Amniotic epithelial cell (primary cell): ENCODE results near the gene DMRTC2.

Experiments used
- DNase-seq: peaks from one replicate; pipeline ENCODE4 v3.0.0-alpha.2; 2010; ENCODE audit warnings: low read depth

DMRTC2 gene

DNA sequence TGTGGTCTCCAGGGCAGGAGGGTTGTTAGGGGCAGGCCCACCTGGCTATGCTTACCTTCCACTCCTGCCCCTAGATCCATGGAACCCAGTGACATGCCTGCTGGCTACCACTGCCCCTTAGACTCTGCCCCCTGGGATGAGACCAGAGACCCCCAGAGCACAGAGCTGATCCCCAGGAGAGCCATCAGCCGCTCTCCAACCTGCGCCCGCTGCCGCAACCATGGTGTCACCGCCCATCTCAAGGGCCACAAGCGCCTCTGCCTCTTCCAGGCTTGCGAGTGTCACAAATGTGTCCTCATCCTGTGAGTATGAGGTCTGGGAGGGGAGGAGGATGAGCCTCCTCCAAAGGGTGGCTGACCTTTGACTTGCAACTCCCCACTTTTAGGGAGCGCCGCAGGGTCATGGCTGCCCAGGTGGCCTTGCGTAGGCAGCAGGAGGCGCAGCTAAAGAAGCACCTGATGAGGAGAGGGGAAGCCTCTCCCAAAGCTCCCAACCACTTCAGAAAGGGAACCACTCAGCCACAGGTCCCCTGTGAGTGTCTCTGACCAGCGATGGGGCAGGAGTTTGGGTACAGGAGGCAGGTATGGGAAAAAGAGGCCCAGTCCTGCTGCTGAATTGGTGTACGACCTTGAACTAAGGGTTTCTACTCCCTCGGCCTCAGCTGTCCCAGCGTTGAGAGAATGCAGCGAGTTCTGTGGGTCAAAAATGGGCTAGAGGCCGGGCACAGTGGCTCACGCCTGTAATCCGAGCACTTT lies 2.7 kb downstream of the DMRTC2 start:
- no peak for DNase-seq

DNA sequence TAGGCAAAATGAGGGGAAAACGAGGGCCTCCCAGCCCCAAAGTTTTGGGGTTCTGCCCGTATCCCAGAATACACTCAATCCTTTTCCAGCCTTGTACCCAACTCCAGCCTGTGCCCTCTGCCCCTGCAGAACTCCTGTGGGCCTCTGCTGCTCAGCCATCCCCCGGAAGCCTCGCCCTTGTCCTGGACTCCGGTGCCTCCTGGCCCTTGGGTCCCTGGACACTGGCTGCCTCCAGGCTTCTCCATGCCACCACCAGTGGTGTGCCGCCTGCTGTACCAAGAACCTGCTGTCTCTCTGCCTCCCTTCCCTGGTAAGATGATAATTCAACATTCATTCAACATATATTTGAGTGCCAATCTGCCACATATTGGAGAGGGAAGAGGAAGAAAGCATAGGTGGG lies 3.8 kb downstream of the DMRTC2 start:
- DNase-seq = no peak

DNA sequence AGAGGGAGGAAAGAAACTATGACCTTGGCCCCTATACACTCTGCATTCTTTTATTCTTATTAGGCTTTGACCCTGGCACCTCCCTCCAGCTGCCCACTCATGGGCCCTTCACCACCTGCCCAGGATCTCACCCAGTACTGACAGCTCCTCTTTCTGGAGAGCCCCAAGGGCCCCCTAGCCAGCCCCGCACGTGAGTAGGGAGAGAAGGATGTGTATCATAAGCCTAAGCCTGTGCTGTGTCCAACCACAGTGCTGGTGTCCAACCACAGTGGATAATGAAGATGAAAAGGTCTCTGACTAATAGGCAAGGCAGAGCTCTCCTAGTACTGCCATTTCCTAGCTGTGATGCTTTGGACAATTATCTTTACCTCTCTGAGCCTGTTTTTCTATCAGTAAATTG lies 4.2 kb downstream of the DMRTC2 start:
- DNase-seq = no peak

DNA sequence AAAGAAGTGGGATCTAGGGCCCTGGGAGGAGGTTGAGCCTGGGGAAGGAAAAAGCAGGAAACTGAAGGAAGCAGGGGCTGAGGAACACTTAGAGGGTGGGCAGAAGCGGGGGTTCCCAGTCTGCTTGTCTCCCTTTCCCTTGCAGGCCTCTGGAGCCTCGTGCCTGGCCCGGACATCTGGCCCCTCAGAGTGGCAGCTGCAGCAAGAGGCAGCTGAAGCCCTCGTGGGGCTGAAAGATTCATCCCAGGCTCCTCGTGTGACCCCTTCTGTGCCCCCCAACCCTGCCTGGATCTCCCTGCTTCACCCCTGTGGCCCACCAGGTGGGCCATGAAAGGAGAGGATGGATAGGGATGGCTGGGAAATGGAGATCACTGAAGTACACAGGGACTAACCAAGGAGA lies 5.5 kb downstream of the DMRTC2 start:
- DNase-seq = no peak

DNA sequence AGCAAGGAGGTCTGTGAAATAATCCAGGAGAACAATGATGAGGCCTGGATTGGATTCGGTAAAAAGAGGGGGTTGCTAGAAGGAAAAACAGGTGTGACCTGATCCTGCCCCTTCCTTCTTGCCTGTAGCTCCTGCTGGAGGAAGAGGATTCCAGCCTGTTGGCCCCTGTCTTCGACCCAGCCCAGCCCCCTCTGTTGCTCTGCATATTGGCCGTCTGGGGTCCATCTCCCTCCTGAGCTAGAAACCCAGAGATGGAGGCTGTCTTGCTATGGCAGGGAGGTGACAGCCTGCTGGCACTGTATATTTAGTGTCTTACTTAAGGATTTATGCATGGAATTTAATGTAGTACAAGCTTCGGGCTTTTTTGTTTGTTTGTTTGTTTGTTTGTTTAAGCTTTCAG lies 6.6 kb downstream of the DMRTC2 start:
- DNase-seq = no peak

DNA sequence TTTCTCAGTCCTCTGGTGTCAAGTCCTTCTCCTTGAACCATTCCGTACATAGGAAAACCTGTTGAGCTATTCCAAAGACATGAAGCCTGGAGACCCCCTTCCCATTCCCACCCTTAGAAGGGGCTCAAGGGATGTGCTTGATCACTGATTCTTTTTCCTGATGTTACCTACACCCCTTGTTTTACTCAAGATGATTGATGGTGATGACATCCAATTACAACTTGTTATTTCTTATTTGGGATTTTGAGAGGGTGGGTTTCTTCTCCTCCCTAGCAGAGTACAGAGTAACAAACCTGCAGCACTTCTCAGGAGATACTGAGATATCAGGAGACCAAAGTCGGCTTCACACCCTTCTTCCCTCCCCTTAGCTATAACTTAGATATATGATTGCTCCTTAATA lies 8.5 kb downstream of the DMRTC2 start:
- DNase-seq = no peak

DNA sequence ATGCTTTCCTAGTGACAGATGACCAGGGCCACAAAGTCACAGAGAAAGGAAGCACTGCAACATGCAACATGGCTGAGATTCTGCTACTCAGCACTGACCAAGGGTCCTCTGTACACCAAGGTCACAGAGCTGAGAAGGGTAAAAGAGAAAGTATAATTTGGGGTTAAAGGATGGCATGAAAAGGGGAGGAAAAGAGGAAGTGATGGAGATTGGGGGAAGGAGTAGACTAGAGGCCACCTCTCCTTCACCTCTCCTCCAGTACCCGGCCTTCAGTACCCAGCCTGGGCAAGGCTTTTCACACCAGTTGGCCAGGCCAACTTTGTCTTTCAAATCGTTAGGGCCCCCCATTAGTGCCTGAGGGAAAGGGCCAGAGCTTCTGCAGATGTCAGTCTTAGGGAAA lies 8.9 kb downstream of the DMRTC2 start:
- no peak for DNase-seq

DNA sequence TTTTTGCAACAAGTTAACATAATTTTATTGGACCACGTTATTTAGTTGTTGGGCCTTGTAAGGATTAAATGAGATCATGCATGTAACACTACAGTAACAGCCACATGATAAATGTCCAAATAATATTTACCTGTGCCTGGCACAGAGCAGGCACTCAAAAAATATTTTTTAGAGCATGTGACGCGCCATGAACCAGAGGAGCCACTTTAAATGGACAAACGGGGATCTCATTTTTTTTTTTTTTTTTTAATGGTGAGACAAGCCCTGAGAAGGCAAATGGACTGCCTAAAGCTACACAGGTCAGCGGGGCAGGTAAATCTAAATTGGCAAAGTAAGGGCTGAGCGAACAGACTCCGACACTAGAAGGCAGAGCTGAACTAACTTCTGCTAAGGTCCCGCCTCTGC lies 14.4 kb downstream of the DMRTC2 start:
- DNase-seq = no peak

DNA sequence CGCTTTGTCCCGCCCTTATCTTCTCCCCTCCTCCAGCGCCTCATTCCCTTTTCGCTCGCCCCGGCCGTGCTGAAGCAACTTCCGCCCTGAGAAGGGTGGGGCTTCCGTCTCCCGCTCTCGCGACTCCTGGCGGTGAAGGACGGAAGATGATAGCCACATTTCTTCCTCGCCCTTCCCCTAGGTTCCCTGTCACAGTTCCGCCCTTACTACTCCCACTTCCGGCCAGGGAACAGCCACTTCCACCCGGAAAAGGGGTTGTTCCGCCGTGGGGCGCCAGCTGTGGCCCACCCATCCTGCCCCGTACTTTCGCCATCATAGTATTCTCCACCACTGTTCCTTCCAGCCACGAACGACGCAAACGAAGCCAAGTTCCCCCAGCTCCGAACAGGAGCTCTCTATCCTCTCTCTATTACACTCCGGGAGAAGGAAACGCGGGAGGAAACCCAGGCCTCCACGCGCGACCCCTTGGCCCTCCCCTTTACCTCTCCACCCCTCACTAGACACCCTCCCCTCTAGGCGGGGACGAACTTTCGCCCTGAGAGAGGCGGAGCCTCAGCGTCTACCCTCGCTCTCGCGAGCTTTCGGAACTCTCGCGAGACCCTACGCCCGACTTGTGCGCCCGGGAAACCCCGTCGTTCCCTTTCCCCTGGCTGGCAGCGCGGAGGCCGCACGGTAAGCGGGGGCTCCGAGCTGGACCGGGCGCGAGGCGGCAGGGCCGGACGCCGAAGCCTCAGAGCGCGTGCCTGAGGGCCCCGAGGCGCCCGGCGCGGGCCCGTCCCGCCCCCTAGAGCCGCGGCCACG lies 15.0 kb downstream of the DMRTC2 start, which contains the start of gene RPS19:
TSS of gene RPS19 (plus strand) at position 638 of the 801 bp plus-strand sequence. CDS start 520 bp downstream, outside the sequence.
- peak; percentile 98 for DNase-seq

DNA sequence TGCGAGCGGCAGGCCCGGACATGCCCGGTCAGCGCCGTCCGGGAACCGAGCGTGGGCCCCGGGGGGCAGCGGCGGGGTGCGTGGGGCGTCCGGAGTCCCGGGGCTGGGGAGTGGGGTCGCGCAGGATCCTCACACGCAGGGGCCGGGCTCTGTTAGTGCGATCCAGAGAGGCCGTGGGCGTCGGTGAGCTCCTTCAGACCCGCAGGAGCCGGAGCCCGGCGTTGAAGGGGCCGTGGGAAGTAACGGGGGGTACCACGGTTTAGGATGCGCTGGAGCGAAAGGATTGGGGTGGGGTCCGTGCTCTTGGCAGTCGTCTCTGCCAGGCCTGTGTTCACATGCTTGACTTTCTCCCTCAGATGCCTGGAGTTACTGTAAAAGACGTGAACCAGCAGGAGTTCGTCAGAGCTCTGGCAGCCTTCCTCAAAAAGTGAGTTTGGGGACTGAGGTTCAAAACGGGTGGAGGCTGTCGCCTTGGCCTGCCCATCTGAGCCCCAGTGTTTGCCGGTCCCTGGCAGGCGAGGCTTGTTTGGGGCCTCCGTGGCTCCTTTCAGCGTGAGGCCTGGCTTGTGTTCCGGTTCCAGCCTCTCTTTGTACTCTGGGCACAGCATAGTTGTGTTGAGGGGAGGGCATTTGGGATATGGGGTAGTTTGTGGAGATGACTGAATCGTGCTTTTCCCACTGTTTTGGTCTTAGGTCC lies 15.7 kb downstream of the DMRTC2 start:
- DNase-seq = no peak

DNA sequence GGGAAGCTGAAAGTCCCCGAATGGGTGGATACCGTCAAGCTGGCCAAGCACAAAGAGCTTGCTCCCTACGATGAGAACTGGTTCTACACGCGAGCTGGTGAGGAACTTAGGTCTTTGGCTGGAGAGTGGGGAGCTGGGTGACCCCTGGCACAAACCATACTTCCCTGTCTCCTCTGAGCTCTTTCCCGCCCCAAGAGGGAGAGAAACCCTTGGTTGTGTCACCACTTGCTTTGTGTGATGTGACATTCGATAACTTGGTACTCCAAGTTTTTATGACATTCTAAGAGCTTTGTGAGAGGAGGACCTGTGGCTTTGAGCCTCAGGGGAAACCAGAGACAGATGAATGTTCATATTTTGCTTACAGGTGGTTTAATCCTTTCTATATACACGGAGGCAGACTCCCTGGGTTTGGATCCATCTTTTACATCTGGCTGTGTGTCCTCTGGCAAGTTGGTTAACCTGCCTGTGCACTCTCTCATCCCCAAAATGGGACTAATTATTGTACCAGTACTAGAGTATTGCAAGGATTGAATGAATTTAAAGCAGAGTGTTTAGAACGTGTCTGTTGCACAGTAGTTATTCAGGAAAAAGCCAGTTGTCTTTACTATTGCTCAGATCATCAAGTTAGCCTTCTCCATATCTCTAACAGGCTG lies 16.4 kb downstream of the DMRTC2 start:
- DNase-seq = no peak

DNA sequence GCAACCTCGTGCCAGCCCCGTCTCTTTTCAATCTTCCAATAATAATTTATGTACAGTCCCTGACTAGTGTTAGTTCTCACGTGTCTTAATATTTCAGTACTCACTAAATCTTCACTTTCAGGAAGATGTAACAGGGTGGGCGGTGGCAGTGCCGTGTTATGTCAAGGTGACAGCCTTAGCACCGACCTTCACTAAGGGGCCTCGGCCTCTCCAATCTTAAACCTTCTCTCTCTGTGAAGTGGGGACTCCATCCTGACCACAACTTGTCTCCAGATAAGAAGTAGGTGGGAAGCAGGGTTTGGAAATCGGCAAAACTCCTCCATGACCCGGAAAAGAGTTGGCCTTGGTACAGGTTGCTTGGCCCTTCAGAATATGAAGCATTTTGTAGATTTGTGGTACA lies 17.0 kb downstream of the DMRTC2 start:
- DNase-seq = no peak

DNA sequence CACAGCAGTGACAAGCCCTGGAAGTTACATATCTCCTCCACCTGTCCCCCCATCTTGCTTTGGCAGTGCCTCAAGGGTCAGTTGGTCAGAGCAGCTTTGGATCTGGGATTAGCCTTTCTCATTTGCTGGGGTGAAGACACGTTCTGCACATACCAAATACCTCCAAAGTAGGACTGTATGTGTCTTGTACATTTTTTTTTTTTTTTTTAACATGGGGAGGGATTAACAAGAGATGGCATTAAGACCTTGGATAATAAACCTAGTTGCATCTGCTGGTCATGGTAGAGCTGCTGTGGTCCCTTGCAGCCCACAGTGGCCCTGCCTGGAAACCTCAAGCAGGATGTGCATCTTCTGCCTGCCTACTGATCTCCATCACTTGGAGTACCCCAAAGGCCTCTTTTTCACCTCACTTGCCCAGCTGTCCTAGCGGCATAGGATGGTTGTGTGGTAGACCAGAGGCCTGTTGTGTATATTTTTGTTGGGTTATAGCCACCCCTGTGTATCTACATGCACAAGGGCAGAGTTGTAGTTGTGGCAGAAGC lies 17.7 kb downstream of the DMRTC2 start:
- no peak for DNase-seq

DNA sequence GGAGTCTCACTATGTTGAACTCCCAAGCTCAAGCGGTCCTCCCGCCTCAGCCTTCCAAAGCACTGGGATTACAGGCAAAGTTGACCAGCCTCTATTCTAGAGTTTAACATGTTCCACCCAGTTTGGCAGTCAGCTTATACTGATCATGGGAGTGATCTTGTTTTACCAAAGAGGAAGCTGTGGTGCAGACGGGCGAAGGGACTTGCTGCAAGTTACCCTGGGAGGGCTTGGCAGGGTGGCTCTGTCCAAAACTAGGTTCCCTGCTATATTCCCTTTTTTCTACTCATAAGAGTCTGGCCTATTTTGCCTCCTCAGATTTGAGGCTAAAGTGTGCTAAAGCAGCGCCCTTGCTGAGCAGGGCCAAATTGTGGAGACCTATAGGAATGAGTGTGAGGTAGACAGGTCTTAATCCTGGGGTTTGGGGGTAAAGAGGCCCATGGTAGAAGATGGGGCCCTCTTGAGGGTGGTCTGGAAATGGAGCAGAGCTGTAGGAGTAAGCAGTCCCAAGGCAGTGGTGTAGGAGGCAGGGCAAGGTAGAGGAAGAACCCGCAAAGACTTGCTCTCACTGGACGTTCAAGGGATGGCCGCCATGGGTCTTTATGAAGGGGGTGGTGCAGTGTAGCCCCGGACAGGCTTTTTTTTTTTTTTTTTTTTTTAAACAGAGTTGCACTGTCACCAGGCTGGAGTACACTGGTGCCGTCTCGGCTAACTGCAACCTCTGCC lies 18.5 kb downstream of the DMRTC2 start:
- no peak for DNase-seq

DNA sequence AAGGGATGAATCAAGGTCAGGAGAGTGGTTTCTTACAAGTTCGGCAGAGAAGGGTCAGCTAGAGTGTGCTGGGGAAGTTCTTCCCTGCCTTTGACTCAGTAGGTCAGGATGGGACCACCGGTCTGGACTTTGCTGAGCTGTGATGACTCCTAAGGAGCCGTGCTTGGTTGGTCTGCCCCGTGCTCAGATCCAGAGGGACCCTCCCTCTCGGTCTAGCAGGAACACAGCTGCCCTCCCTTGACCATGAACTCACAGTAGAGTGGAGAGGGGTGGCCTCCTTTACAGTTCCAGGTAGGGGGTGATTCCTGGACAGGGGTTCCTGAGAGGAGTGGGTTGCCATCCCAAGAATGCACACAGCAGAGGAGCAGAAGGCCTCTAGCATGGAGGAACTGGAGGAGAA lies 19.5 kb downstream of the DMRTC2 start:
- no peak for DNase-seq

DNA sequence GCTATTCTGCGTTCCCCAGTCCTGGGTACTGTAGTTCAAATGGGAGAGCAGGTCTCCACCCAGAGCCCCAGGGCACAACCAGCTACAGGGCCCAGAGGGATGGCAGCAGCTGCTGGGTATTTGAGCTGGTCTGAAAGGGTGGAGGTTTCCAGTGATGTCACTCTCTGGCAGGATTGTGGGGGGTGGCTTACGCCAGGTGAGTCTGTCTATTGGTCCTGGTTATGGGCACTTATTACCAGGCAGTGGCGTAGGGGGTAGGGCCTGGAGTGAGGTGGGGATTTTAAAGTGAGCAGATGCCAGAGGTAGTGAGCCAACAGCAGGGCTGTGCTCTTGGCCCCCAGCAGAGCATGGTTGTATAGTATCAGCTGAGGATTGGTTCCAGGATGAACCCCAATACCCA lies 21.4 kb downstream of the DMRTC2 start:
- no peak for DNase-seq

DNA sequence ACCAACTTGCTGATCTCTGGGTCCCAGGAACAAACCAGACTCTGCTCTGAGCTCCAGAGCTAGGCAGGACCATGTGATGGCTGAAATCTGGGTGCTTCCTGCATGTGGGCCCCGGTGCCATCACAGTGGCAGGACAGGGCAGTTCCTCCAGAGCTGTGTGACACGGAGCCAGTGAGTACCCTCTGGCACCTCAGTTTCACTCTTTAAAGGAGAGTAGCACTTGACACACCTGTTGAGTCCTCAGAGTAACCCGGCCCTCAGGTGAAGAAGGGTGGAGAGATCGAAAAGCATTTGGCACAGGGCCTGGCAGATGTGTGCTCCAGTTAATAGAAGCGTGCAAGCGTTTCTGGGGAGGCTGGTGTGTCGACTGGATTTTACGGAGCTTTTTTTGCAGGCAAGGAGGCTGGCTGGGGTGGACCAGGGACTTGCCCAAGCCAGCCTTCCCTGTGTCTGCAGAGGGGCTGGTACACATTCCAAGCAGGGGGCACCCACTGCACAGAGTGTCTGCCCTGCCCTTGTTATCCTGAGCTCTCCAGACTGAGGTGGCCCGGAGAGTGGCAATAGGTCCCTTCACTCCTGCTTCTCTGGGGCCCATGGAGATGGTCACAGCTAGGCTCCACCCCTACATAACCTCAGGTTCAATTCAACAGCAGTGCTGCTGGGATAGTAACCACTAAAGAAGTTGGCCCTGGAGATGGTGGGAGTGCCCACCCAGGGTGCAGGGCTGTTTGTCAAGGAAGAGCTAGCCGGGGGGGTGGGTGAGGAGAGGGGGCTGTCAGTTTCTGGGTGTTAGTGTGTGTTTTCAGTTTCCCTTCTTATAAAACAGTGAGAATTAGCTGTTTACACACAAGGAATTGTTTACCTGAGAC lies 23.5 kb downstream of the DMRTC2 start:
- no peak for DNase-seq

DNA sequence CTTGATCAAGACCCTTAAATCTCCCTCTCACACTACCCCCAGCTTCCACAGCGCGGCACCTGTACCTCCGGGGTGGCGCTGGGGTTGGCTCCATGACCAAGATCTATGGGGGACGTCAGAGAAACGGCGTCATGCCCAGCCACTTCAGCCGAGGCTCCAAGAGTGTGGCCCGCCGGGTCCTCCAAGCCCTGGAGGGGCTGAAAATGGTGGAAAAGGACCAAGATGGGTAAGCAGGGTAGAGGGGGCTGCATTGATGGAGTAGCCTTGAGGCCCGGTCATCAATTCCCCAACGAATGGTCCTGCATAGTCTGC lies 24.1 kb downstream of the DMRTC2 start:
- DNase-seq = no peak

DNA sequence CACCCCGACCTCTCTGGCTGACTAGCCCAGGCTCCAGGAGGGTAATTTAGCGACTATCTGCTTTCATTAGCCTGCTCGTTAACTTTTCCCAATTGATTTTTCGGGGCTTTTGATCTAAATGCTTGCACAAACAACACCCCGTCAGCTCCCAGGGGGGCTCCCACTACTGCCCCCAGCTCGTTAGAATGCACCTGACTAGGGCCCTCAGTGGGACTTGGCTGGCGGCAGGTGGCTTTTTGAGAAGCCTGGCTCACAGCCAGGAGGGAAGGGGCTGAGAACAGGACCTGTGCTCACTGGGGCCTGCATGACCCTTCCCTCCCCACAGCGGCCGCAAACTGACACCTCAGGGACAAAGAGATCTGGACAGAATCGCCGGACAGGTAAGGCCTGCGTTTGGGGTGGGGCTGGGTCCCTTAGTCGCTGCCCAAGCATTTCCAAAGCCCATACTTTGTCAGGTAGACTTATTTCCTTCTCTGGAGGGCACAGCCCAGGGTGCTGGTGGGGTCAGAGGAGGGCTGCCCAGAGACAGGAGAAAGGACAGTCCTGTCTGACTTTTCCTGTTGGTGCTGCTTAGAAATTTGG lies 24.6 kb downstream of the DMRTC2 start:
- DNase-seq = no peak

DNA sequence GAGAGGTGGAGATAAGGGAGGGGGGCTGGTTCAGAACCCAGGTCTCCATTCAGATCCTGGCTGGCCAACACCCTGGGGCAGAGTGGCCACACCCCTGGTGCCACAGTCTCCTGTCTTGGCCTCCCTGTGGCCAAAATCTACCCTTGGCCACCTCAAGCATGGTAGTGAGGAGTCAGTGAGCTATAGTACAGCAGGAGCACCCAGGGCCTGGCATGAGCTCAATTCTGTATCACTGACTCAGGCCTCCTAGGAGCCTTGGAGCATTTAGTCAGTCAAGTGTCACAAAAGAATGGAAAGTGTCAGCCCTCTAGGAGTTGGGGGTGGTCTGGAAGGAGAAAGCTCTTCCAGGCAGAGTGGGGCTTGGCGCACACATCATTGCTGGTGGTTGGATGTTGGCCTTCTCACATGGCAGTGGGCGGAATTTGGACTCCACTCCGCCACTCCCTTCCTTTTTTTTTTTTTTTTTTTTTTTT lies 25.6 kb downstream of the DMRTC2 start:
- peak; percentile 37 for DNase-seq
